K562 (cell line): ENCODE data around the gene ALK.

Source experiments
- ZNF311 ChIP-seq: fragments of 250-450 bp; sonication (Bioruptor Pico); IDR thresholded peaks from 2 replicates; pipeline ENCODE4 v1.4.0; 2020; ENCODE audit warnings: mild to moderate bottlenecking, moderate library complexity
- ZNF384 ChIP-seq: IDR thresholded peaks from 2 replicates; pipeline ENCODE4 v1.6.1; 2012; ENCODE audit warnings: low read depth, low read length, improper control_type of control experiment

GRCh38 chr2:29719639-29720038, 201.7 kb downstream of the ALK start:
- TF ChIP-seq ZNF311 (CRISPR knock-in tag) (no peak), ZNF384 (no peak)
